Fibroblast of lung (primary cell): Measurements from ENCODE around the gene NKAIN2. TPM values are rescaled to one million over a fixed set of nuclear protein-coding genes. Genes with fewer than 3 reads are reported as not detected.
"Not testable (repeated sequence)": the region's sequence is repeated elsewhere in the genome, so short reads cannot be mapped to it uniquely, and the experiment has no call there.

Experiments
- DNase-seq, 2 donors: peaks; one replicate each; pipeline versions ENCODE4 v3.0.0 to v3.0.0-alpha.2; 2010; ENCODE audit warnings: low read depth in 2 of 2
- H2AFZ ChIP-seq: 2 replicates; pipeline ENCODE4 v1.5.1; 2012; ENCODE audit warnings: low read length, control low read depth, inconsistent platforms
- H3K27ac ChIP-seq: 2 replicates; pipeline ENCODE4 v1.5.1; 2011; ENCODE audit warnings: low read length, control low read depth; ENCODE audit not compliant: insufficient read depth
- H3K27me3 ChIP-seq: 2 replicates; pipeline ENCODE4 v1.5.1; 2011; ENCODE audit warnings: mild to moderate bottlenecking, low read length; ENCODE audit not compliant: control insufficient read depth, insufficient read depth
- H3K36me3 ChIP-seq: 2 replicates; pipeline ENCODE4 v1.5.1; 2011; ENCODE audit warnings: low read length; ENCODE audit not compliant: control insufficient read depth, insufficient read depth
- H3K4me1 ChIP-seq: 2 replicates; pipeline ENCODE4 v1.5.1; 2011; ENCODE audit warnings: low read length; ENCODE audit not compliant: control insufficient read depth, insufficient read depth; ENCODE audit errors: extremely low read depth
- H3K4me2 ChIP-seq: 2 replicates; pipeline ENCODE4 v1.5.1; 2011; ENCODE audit warnings: low read length, control low read depth; ENCODE audit not compliant: insufficient read depth; ENCODE audit errors: extremely low read depth
- H3K4me3 ChIP-seq, 4 experiments: fragments of 200-600 bp in 1 of 4; sonication (generic) in 1 of 4; replicated peaks in 1 of 4; 2 replicates each; pipeline ENCODE4 v1.5.1; 2011 to 2016; ENCODE audit warnings: low read length in 4 of 4, low read depth in 3 of 4, mild to moderate bottlenecking in 3 of 4, control low read depth in 2 of 4, inconsistent platforms in 1 of 4, mixed read lengths in 1 of 4; ENCODE audit not compliant: insufficient read depth in 1 of 4; ENCODE audit errors: control extremely low read depth in 1 of 4
- H3K79me2 ChIP-seq: 2 replicates; pipeline ENCODE4 v1.5.1; 2012; ENCODE audit warnings: mild to moderate bottlenecking, low read length, inconsistent platforms; ENCODE audit not compliant: control insufficient read depth, insufficient read depth
- H3K9ac ChIP-seq: 2 replicates; pipeline ENCODE4 v1.5.1; 2011; ENCODE audit warnings: mild to moderate bottlenecking, low read length, control low read depth; ENCODE audit not compliant: insufficient read depth
- H3K9me3 ChIP-seq: 2 replicates; pipeline ENCODE4 v1.5.1; 2012; ENCODE audit warnings: low read depth, low read length; ENCODE audit not compliant: control insufficient read depth, insufficient read depth
- H4K20me1 ChIP-seq: 2 replicates; pipeline ENCODE4 v1.5.1; 2011; ENCODE audit warnings: low read length; ENCODE audit not compliant: control insufficient read depth, insufficient read depth; ENCODE audit errors: extremely low read depth
- EZH2 ChIP-seq: IDR thresholded peaks from 2 replicates; pipeline ENCODE4 v1.5.1; 2012; ENCODE audit warnings: low read length, control low read depth, mild to moderate bottlenecking; ENCODE audit errors: missing control alignments
- polyA plus RNA-seq, 2 donors: library from polyadenylated mRNA; depleted of rRNA in 1 of 2; stranded (reverse) in 1 of 2; unstranded in 1 of 2; fragments of >200 nt; gene quantifications; 2 replicates each; pipeline ENCODE4 v1.2.1, GENCODE V29; 2011 to 2012; ENCODE audit warnings: missing spikeins in 1 of 2
- total RNA-seq: library from RNA; depleted of rRNA; stranded (reverse); fragments of >200 nt; gene quantifications from 2 replicates; pipeline ENCODE4 v1.2.1, GENCODE V29; 2014
- TF ChIP-seq, protein P1 (sequence below), 2 donors: IDR thresholded peaks in 1 of 2; conservative IDR thresholded peaks in 1 of 2; 1 replicate in 1 of 2; 2 replicates in 1 of 2; pipeline ENCODE4 v1.5.1; 2011 to 2012; ENCODE audit warnings: low read length in 2 of 2, control low read depth in 1 of 2, inconsistent platforms in 1 of 2, low read depth in 1 of 2, mild to moderate bottlenecking in 1 of 2

The NKAIN2 gene
- total and polyA plus RNA-seq, 2 donors (not counting 1 experiment from before 2014, with no cell fraction given) = not detected

DNA sequence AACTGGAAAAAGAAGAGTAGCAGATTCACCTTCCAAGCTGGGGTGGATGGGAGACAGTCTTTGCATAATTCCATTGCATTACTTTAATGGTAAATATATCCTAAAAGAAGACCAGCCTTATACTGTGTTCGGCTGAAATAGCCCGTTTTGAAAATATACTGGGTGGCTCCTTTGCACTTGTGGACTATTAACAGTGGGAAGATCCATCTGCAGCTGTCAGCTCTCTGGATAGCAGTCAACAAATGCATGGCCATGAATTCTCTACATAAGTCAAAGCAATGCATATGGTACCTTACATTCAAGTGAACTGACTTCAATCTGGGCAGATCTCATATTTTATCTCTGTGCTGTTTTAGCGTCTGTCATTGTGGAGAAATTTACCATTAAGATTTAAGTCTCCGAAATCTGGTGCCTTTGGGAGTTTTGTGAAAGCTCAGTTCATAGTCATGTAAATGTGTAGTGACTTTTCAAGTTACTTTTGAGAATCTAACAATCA, 758.0 kb downstream of the NKAIN2 start:
- TF ChIP-seq, protein P1, sequence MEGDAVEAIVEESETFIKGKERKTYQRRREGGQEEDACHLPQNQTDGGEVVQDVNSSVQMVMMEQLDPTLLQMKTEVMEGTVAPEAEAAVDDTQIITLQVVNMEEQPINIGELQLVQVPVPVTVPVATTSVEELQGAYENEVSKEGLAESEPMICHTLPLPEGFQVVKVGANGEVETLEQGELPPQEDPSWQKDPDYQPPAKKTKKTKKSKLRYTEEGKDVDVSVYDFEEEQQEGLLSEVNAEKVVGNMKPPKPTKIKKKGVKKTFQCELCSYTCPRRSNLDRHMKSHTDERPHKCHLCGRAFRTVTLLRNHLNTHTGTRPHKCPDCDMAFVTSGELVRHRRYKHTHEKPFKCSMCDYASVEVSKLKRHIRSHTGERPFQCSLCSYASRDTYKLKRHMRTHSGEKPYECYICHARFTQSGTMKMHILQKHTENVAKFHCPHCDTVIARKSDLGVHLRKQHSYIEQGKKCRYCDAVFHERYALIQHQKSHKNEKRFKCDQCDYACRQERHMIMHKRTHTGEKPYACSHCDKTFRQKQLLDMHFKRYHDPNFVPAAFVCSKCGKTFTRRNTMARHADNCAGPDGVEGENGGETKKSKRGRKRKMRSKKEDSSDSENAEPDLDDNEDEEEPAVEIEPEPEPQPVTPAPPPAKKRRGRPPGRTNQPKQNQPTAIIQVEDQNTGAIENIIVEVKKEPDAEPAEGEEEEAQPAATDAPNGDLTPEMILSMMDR (conservative IDR thresholded peaks at IDR 0.05 in 1 of 2, IDR thresholded peaks at IDR 0.05 in 1 of 2; ENCODE audit: low read depth in 1 of 2, low read length in 2 of 2) = no peak
- TF ChIP-seq EZH2 = no peak
- Histone ChIP-seq H3K4me3 (no peak overlapping the region), H3K9ac (no peak overlapping the region), H3K9me3 (no peaks in the 10 kb centered on the region), H2AFZ (no peak overlapping the region), H3K79me2 (no peaks in the 10 kb centered on the region), H3K36me3 (no peaks in the 10 kb centered on the region), H4K20me1 (no peaks in the 10 kb centered on the region), H3K27me3 (no peaks in the 10 kb centered on the region), H3K27ac (no peak overlapping the region), H3K4me1 (no peaks in the 10 kb centered on the region), H3K4me2 (no peak overlapping the region)
- DNase-seq = no peak

DNA sequence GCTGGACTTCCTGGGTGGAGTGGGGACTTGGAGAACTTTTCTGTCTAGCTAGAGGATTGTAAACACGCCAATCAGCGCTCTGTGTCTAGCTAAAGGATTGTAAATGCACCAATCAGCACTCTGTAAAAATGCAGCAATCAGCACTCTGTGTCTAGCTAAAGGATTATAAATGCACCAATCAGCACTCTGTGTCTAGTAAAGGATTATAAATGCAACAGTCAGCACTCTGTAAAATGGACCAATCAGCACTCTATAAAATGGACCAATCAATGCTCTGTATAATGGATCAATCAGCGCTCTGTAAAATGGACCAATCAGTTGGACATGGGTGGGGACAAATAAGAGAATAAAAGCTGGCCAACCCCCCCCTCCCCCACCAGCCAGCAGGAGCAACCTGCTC, 760.5 kb downstream of the NKAIN2 start:
- not testable (repeated sequence) for H3K4me1 ChIP-seq, H3K4me3 ChIP-seq, H2AFZ ChIP-seq, H3K27ac ChIP-seq, H3K36me3 ChIP-seq, H3K79me2 ChIP-seq, H3K4me2 ChIP-seq, DNase-seq, H4K20me1 ChIP-seq, H3K27me3 ChIP-seq, H3K9ac ChIP-seq, H3K9me3 ChIP-seq

DNA sequence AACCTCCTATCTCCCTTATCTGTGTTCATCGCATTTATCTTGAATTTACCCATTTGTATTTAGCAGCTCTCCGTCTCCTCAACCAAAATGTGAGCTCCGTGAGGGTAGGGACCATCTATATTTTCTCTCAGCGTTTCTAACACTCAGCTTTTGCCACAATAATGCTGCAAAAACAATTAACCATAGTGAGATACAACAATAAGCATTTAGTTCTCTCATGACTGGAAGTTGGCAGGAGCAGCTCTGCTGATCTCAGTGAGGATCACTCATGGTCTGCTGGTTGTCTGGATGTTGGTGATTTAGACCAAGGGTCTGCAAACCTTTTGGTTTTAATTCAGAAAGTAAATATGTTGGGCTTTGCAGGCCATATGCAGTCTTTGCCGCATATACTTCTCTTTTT, 763.7 kb downstream of the NKAIN2 start:
- Histone ChIP-seq H3K4me2 (no peak overlapping the region), H3K79me2 (no peaks in the 10 kb centered on the region), H2AFZ (no peak overlapping the region), H3K36me3 (no peaks in the 10 kb centered on the region), H3K4me1 (no peaks in the 10 kb centered on the region), H3K9me3 (no peaks in the 10 kb centered on the region), H4K20me1 (no peaks in the 10 kb centered on the region), H3K9ac (no peak overlapping the region), H3K27ac (no peak overlapping the region), H3K4me3 (no peak overlapping the region), H3K27me3 (no peaks in the 10 kb centered on the region)
- no peak for DNase-seq
- no peak for TF ChIP-seq EZH2
- TF ChIP-seq, protein P1 (conservative IDR thresholded peaks at IDR 0.05 in 1 of 2, IDR thresholded peaks at IDR 0.05 in 1 of 2; ENCODE audit: low read depth in 1 of 2, low read length in 2 of 2) = no peak
